IPS DF 19.7 (cell line): ENCODE measurements around the gene SDHAF1.
A peak's percentile ranks its signal among the peaks of the same experiment; 100 is the strongest.
"Not testable (repeated sequence)": the region's sequence is repeated elsewhere in the genome, so short reads cannot be mapped to it uniquely, and the experiment has no call there.

Experiments used
- DNase-seq: peaks from one replicate; pipeline ENCODE4 v3.0.0-alpha.2; 2013; ENCODE audit warnings: low read depth, low spot score

The SDHAF1 gene

DNA sequence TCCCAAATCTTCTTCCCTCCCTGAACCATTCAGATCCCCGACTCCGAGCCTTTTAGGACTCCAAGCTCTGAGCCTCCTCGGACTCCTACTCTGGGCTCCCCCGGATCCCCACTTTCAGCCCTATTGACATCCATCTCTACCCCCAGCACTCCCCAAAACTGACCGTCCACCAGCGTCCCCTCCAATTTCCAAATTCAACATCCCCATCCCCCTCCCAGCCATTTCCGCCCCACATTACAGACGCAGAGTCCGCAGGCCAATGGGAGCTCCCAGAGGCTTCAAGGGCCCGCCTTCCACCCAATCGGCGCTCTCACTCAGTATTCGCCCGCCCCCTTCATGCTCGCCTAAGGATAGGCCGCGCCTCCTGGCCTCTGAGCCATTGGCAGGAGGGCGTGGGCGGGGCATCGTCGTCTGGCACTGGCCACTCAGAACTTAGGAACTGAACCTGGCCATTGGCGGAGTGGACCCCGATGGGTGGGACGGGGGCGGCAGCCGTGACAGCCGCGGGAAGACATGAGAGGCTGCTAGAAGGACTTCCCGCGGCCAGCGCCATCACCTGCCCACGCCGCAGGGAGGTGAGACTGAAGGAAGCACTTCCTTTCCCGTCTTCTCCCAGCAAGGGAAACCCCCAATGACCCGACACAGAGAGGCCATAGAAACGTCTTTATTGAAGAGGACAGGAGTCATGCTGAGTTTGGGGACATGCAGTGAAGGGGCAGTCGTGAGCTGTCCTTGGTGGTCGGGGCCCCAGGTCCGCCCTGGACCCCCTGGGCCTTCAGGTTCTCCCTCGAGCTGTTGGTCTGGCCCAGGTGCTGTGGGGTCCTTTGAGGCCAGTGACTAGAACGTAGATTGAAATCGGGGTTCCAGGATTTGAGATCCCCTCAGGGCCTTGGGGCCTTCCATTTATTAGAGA, 19.3 kb downstream of the SDHAF1 start, which contains the start of gene ALKBH6:
Gene ALKBH6, minus strand, starts transcription at position 202 of the 913 bp plus-strand sequence. CDS start 816 bp downstream, outside the sequence.
- DNase-seq, result peak; percentile 94

DNA sequence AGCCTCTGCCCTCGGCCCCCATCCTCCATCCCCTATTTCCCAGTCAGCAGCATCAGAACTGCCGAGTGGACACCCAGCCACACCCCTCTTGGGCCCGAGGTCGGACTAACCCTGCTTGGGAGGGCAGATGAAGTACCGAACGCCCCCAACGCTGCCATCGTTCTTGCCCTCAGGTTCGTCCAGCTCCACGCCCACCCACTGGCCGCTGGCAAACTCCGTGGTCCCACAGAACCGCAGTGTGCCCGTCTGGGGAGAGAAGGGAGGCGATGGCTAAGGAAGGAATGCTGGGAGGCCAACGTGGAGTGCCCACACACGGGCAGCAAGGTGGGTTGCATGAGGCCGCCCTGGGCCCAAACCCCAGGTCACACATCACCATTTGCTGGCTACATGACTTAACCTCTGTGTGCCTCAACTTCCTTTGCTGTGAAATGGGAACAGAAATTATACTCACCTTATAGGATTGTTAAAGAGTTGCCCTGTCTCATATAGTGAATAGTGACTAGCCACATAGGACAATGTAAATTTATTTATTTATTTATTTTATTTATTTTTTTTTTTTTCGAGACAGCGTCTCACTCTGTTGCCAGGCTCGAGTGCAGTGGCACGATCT, 24.2 kb downstream of the SDHAF1 start:
- DNase-seq, result no peak

DNA sequence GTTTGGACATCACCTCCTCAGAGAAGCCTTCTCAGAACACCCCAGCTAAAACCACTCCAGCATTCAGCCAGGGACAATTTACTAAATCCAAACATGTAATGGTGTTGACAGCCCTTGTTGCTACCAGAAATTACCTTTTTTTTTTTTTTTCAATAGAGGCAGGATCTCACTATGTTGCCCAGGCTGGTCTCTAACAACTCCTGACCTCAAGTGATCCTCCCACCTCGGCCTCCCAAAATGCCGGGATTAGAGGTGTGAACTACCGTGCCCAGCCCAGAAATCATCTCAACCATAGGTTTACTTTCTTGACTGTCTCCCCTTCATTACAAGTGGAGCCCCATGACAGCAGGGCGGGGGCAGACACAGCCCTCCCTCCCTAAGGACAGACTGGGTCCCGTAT, 28.4 kb downstream of the SDHAF1 start:
- no peak for DNase-seq

DNA sequence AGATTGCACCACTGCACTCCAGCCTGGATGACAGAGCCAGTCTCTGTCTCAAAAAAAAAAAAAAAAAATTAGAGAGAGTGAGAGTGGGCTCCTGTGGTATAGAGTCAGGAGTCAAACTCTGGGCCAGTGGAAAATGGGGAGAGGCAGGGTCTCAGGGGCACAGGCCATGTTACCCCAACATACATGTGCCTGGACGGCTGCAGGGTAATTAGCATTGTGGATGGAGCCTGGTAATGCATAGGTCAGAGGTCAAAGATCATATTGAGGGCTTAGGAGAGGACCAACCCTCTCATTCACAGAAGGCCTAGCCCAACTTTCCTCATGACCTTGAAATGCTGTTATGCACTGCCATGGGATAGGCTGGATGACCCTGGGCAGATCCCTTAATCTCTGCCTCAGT, 30.6 kb downstream of the SDHAF1 start:
- no peak for DNase-seq

DNA sequence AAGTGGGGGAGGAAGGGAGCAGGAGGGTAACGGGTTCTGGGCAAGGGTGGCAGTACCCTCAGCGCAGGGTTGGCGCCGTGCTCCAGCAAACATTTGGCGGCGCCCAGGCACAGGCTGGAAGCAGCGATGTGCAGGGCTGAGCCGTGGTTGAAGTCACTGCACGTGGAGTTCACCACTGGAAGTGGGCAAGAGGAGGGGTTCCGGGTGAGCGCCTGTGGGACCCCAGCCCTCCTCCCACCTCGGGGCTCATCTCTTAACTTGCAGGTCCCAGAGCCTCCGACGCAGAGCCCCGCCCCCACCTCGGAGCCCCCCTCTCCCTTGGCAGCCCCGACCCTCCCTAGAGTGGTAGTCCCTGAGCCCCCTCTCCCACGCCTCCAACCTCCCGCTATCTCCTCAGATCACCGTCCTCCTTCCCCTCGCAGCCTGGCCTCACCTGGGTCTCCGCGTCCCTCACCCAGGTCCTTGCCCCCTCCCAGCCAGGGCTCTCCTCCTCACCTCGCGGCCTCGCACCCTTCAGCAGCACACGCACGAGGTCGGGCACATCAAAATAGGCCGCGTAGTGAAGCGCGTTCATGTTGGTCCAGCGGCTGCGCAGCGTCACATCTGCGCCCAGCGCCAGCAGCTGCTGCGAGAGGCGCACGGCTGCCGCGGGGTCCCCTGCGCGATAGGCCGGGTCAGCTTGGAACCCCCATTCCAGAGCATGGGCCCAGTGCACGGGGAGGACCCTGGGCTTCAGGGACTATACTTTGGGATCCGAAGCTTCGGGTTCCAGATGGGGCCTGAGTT, 31.3 kb downstream of the SDHAF1 start:
- DNase-seq, result no peak

DNA sequence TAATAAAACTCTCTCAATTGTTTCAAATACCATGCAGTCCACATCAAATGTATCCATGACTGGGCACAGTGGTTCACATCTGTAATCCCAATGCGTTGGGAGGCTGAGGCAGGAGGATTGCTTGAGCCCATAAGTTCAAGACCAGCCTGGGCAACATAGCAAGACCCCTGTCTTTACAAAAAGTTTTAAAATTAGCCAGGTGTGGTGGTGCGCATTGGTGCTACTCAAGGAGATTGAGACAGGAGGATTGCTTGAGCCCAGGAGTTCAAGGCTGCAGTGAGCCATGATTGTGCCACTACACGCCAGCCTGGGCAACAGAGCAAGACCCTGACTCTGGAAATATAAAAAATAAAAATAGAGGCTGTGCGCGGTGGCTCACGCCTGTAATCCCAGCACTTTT, 32.7 kb downstream of the SDHAF1 start:
- DNase-seq, result no peak

DNA sequence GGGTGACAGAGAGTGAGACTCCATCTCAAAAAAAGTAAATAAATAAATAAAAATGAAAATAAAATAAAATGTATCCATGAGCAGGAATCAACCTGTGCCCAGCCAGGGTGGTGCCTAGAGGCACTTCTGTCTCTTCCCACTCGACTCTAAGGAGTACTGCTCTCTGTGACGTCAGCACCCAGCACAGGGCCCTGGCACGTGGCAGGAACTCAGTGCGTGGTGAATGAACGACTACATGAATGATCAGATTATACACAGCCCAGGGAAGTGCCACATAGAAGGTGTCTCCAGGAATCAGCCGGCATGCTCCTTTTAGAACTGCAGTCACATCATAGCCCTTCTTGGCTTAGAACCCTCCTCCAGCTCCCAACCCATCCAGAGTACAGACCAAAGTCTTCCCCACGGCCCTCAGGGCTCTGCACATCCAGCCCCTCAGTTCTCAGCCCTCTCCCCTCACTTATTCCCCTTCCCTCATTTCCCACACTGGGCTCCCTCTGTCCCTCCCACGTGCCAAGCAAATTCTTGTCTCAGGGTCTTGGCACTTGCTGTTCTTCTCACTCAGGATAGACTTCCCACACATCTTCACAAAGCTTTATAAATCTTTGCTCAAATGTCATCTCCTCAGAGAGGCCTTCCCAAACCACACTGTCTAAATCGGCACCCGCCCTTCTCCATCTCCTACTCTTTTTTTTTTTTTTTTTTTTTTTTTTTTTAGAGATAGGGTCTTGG, 33.5 kb downstream of the SDHAF1 start:
- DNase-seq, result no peak

DNA sequence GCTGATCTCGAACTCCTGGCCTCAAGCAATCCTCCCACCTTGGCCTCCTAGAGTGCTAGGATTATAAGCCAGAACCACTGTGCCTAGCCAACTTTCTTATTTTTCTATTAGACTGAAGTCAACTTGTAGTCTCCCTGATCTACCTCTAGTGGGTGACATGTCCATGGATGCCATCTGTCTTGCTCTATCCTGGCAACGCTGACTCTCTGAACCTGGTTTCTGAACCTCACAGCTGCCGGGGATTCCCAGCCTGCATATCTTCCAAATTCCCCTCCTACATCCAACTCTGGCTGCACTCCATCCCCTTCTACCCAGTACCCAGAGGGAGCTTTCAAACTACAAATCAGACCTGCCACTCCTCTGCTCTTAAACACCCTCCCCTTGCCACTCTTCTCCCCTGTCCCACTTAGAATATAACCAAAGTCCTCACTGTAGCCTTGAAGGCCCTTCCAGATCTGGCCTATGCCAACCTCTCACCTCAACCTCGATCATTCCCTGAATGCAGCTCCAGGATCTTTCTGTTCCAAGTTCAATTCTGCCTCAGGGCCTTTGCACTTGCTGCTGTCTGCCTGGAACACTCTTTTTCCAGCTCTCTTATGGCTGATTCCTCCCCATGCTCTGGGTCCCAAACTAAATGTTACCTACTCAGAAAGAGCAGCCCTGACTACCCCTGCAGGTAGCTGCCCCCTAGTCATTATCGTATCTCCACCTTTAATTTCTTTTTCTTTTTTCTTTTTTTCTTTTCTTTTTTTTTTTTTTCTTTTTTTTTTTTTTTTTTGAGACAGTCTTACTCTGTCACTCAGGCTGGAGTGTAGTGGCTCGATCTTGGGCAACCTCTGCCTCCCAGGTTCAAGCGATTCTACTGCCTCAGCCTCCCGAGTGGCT, 35.5 kb downstream of the SDHAF1 start:
- DNase-seq, result no peak

DNA sequence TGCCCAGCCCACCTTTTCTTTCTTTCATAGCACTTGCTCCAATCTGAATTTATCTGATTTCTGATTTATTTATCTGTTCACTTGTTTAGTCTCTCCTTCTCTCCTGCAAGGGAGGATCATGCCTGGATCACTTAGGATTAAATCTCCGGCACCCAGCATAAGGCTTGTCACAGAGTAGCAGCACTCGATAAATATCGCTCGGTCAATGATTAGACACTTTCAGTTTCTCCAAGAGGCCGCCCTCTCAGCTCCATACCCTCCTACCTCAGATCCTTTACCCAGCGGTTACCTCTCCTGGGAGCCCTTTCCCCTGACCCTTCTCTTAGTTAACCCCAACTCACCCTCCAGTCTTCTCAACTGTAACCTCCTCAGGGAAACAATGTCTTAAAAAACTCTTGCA, 36.3 kb downstream of the SDHAF1 start:
- no peak for DNase-seq

DNA sequence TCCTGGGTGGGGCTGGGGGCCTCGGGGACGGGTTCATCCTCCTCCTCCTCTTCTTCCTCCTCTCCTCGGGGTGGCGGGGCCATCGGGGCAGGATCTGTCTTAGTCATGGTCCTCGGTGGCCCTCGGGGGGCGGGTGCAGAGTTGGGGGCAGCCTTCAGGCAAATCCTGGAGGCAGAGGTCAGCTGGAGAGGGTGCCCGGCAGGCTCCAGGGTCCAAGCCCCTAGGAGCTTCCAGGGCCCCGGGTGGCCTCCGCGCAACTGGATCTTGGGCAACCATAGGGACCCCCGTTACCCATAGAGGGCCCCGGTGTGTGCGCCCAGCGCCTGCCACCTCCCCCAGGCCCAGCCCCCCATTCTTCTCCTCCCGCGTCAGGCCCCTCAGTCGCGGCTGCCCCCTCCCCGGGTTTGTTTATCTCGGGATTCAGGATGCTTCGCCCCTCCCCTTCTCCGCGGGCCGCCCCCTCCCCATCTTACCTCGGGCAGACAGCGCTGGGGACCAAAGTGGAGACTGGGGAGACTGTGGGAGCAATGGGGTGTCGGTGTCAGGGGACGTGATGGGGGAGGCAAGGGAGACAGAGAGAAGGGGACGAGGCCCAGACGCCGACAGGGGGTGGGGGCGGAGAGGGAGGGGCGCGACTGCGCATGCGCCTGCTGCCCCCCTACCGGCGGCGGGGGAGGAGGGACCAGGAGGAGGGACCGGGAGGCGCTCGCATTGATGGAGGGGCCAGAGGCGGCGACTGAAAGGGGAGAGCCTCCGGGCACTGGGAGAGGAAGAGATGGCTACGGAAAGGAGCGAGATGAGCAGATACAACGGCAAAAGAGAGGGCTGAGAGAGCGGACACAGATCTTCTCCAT, 37.5 kb downstream of the SDHAF1 start, which contains the start of gene CLIP3:
Gene CLIP3, minus strand, starts transcription at position 623 of the 854 bp plus-strand sequence. Its CDS starts 516 bp downstream, at position 107.
- DNase-seq, result no peak

DNA sequence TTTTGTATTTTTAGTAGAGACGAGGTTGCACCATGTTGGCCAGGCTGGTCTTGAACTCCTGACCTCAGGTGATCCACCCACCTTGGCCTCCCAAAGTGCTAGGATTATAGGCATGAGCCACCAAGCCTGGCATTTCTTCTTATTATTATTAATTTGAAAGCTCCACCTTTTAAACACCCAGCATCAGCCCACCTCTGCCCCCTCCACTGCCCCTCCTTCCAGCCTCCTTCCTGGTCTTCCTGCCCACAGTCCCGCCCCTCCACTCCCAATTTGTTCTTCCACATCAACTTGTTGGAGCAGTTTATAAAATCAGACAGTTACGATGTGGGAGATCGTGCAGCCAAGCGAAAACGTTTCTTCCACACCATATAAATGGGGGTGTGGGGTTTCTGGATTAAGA, 45.5 kb downstream of the SDHAF1 start:
- no peak for DNase-seq

DNA sequence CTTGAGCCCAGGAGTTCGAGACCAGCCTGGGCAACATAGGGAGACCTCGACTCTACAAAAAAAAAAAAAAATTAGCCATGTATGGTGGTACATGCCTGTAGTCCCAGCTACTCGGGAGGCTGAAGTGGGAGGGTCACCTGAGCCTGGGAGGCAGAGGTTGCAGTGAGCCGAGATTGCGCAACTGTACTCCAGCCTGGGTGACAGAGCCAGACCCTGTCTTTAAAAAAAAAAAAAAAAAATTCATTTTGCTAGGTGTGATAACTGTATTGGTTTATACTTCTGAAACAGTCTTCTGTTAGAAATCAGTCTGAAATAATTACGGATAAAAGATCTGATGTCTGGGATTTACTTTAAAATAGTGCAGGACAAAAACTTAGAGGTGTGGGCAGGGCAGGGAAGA, 46.1 kb downstream of the SDHAF1 start:
- DNase-seq, result not testable (repeated sequence)

DNA sequence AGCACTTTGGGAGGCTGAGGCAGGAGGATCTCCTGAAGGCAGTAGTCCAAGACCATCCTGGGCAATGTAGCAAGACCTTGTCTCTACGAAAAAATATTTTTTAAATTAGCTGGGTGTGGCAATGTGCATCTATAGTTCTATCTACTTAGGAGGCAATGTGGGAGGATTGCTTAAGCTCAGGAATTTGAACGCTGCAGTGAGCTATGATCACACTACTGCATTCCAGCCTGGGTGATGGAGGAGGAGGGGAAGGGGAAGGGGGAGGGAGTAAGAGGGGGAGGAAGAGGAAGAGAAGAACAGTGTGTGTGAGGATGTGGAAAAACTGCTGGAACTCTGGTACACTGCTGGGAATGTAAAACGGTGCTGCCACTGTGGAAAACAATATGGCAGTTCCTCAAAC, 46.8 kb downstream of the SDHAF1 start:
- no peak for DNase-seq

DNA sequence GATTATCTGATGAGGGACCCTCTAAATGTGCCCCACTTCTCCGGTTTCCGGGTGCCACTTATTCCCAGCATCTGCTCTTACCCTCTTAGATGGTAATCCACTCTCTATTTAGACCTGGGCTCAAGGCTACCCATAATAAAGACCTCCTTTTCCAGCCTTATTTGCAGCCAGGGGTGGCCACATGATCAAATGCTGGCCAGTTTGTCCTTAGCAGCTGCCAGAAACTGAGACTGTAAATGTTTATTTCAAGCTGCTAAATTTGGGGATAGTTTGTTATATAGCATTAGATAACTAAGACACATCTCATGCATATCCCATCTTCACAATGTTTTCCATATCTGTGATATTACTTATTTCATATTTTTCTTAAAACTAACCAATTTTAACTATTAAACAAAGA, 49.0 kb downstream of the SDHAF1 start:
- DNase-seq, result no peak
